HG03460 (cell line): ENCODE data around the gene CISH.

Experiments
- ATAC-seq: cut with Tn5 transposase; IDR thresholded peaks from one replicate; pipeline ENCODE4 v1.9.1; 2021; ENCODE audit not compliant: unreplicated experiment

The CISH gene

DNA sequence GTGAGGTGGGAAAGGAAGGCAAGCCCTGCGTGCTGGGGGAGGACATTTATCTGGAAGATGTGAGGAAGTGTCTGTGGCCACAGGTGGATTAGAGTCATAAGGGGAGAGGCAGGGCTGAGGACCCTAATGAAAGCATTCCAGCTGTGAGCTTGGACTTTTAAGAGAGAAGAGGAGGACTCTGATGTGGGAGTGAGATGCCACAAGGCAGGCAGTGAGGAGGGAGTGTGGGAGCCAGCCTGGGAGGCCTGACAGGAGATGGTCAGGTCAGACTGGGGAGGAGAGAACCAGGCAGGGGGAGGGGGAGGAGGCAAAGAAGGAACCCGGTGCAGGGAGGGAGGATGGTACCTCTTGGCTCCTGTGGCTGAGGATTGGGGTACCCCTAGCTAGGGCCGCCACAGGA, 26.4 kb upstream of the CISH start:
- no peak for ATAC-seq

DNA sequence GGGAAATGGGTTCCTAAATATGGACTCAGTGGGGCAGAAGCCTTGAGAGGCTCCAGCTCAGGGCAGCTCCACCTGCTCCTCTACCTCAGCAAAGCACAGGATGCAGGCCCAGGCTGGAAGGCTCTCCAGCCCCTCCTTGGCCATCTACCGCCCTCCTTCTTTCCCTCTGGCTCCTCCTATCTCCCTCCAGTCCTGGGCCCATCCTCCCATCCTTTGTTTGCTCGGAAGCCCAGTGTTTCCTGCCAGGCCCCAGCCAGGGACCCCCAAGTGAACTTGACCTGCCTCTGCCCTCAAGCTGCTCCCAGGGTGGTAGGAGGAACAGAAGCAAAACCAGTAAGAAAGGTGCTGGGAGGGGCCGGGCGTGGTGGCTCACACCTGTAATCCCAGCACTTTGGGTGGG, 25.4 kb upstream of the CISH start:
- ATAC-seq, result no peak

DNA sequence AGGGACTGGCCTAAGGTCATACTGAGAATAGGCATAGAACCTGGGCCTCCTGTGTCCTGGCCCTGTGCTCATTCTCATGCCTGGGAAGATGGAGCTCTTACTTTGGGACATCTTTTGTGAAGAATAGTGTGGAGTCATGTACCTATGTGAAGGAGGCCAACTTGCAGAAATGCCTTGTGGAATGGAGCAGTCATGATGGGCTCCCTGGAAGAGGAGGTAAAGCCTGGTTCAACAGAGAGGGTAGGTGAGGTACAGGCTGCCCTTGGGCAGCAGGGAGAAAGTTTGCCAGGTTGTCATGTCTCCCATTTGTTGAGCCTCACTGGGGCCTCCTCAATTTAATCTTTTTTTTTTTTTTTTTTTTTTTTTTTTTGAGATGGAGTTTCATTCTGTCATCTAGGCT, 23.5 kb upstream of the CISH start:
- no peak for ATAC-seq

DNA sequence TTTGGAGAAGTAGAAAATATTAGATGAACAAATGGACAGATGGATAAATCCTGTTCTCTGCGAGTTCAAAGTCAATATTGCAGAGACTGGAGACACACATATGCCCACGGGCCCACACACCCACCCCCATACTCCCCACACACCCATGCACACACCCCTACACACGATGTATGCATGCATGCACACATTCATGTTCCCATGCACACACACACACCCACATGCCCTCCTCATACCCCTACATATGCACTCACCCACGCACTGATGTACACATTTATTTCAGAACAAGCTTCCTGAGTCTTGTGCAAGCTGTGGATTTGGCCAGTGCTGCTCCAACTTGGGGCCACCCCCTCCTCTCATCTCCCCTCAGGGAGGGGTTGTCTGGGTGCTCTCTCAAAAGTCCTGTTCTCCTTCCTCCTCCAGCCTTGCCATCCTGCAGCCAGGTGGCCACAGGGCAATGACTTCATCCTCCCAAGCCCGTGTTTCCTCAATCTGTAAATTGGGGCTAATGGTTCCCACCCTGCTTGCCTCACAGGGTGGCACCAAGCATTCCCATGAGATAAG, 21.7 kb upstream of the CISH start:
- ATAC-seq, result no peak

DNA sequence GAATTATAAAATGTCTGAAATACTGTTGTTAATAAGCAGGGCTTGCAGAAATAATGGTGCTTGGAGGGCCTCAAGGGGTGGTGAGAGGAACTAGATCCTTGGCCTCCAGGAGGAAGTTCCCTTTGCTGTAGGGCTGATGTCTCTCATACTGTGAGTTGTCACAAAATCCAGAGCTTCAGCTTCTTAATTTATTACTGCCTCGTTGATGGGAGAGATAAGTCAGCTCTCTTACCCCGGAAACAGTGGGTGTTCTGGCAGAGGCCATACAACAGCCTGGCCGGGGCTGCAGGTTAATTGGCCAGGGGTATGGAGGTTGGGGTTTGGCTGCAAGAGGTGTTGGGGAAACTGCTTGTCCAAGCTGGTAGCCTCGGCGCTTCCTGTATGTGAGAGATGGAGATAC, 20.9 kb upstream of the CISH start:
- no peak for ATAC-seq

DNA sequence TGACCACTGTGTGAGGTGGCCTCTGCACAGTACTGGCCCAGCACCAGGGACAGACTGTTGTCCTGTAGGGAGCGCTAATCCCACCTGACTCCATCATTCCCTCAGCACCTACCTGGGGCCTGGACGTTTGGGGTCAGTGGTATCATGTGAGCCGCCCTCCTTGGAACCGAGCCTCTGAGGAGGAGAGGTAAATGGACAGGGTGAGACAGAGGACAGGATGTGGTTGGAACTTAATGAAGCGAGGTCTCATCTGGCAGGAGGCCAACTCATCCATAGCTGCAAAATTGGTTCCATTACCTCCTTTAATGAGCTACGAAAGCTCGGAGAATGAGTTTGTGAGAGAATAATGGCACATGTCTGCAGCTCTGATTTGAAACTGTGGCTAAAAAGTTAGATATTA, 19.3 kb upstream of the CISH start:
- no peak for ATAC-seq

DNA sequence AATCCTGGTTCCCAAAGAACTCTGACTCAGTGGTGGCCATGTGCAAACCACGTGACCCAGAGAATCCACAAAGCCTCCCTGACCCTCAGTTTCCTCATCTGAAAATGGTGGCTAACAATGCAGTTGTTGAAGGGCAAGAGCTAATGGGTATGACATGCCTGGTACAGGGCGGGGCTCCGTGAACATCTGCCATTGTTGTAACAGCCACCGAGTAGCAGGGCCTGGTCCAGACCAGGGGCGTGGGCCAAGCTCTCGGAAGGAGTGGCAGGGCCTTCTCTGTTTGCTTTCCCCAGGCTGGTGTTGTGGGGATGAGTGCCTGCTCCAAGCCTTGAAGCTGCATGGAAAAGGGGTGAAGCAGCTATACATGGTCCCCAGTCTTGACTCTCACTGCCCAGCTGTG, 18.8 kb upstream of the CISH start:
- no peak for ATAC-seq

DNA sequence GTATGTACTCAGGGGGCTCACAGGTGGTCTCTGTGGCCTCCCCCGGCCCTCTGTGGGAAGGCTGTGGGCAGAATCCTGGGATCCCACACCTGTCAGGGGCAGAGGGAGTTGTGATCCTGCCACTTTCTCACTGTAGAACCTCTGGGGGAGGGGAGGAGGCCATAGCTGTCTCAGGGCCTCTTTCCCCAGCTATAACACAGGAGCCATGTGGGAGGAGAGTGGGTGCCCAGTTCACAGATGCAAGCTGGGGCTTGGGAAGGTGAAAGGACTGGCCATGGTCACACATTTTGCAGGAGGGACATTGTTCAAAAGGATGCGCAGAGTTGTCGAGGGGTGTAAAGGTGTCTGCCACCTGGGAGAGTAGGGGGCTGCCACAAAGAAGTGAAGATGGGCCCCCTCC, 17.0 kb upstream of the CISH start:
- ATAC-seq, result no peak

DNA sequence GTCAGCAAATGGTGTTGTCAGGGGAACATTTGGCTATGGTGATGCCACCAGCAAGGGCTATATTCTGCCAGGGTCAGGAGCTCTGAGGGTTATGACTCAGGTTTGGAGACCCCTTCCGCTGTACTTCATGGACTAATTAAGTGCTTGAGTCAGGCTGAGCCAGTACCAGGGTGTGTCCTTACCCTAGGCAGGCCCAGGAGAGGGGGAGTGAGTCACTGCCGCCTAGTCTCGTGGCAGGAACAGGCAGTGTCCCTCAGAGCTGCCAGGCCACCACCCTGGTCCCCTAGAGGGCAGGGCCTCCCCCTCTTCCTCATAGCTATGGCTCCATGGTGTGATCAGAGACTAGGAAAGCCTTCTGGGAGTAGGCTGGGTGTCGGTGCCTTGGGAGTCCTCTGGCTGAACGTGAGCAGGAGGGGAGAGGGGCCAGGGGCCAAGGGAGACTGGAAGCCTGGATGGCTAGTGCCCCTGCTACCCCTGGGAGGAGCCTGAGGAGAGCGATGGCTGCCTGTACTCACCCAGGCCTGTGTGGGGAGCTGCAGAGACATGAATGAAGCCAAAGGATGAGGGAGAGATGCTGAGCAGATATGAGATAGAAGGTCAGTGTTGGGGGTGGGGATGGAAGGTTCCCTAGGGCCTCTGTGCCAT, 16.0 kb upstream of the CISH start:
- ATAC-seq, result no peak

DNA sequence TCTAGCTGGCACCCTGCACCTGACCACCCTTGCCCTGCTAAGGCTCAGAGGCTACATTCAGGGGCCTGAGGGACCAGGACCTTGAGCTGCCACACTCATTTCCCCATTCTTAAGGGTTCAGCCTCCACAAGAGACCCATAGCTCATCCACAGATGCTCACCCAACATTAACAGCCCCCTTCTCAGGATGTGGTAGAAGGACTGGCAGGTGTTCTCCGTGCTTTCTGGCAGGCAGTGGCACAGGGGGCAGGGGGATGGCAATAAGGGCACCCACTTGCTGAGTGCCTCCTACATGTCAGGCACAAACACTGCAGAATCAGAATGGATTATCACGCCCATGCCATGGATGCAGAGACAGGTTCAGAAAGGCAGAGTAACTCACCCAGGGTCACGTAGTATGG, 14.8 kb upstream of the CISH start:
- no peak for ATAC-seq

DNA sequence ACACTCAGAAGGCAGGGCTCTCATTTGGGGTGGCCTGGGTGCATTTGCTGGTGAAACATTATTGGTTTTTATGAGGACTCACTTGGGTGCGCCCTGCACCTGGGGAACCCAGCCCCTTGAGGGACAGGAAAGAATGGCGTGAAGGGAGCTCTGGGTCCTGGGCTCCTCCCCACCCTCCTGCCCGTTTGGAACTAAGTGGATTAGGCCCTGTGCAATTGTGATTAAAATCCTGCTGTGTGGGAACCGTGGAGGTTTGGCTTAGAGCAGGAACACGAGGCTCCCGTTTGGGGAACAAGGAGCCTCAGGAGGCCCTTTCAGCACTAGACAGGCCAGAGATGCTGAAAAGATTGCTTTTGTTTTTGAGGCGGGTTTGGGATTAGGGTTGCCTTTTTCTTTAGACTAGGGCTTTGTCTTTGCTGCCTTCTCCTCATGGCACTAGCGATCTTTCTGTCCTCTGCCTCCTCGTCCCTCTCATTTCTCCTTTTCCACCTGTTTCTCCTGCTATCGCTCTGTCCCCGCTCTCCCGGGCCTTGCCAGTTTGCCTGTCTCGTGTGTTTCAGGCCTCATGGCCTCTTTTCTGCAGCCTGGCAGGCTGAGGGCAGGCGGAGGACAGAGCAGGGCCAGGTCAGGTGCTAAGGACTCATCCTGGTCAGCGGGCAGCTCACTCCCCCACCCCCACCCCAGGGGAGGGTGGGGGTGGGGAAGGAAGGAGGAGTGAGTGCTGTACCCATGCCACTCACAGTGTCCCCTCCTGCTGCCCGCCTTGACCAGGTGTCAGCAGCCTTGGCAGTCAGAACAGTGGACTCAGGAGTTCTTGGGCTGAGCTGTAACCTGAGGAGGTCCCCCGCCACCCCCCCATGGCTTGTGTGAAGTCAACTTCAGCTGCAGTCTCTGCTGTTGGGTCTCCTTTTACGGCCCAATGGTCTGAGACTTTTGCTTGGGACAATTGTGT, 13.9 kb upstream of the CISH start:
- ATAC-seq, result no peak

DNA sequence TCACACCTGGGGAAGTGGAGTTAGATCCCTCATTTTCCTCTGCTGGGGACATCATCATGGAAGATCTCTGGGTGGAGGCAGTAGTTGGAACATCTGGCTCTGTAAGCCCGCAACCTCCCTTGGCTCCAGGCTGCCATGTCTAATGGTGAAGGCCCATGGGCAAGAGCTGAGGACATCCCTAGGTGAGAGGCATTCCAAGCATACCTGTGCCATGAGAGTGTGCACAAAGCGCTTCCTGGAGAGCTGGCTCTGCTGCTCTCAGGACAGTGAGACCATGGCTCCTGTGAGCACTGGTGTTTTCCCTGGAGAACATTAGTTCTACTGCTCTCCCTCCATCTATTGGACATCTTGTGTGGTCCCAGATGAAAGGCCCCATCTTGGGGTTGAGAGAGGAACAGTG, 13.1 kb upstream of the CISH start:
- no peak for ATAC-seq

DNA sequence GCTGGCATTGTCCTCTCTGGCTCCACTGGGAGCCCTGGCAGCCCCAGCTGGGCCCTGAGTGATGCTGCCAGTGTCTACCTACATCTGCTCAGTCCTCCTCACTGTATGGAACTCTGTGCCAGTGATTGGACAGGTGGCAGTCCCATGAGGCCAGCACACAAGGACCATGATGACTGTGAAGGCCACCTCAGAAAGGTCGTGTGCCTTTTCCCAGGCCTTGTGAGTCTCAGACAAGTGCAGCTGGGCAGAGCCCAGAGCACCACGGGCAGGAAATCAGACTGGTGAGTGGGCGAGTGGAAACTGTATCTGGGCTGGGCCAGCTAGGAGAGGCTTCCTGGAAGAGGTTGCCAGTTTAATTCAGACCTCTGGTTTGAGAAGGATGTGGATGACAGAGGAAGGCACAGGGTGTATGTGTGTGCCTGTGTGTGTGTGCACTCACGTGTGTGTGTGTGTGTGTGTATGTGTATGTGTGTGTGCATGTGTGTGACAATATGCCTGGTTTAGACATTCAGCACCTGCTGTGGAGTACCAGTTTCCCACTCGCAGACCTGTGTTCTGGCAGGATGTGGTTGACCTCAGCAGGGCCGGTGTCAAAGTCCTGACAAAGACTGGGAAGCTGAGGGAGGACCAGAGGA, 12.4 kb upstream of the CISH start:
- ATAC-seq, result peak; percentile 56

DNA sequence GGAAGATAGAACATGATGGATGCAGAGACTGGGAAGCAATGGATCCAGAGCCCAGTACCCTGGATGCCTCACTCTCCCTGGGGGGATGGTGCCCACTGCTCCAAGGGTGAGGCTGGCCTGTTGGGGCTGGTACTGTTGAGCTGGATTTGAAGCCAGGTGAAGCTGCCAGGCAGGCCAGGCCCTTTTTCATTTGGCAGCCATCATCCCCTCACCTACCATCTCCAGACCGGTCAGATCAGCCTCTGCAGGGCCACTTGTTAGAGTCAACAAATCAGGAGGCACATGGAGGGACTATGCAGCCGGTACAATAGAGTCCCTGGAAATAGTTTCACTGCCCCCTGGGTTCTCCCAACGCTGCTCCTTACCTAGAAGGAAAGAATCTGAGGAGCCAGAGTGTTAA, 11.3 kb upstream of the CISH start:
- no peak for ATAC-seq

DNA sequence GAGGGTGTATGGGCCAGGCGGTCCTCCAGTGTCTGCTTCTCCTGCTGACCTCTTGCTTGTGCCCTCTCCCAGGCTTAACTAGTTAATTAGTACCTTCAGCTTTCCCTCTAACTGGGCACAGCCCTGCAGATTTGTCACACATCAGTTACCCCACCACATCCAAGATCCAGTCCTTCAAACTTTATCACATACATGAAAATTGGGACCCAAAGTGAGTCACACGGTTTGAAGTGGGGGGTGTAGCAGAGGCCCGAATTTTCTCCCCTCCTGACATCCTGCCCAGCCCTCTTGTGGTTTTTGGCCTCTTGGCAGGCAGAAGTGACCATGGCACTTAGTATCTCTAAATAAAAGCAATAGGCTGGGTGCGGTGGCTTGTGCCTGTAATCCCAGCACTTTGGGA, 9.2 kb upstream of the CISH start:
- ATAC-seq, result no peak

DNA sequence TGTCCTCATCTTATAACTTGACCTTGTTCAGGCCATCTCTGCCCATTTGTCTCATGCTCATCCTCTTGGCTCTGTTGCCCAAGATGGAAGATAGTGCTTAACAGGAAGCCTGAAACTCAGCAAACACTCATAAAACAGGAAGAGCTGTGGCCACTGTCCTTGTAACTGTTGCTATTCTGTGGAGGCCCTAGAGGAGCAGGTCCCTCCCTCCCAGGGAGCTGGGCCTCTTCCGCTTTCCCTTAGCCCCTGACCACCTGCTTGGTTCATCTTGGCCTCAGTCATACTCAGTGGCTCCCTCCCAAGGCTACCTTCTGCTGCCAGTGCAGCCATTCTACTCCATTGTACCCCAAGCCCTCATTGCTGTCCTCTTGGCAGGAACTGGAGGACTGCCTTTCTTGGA, 8.8 kb upstream of the CISH start:
- ATAC-seq, result no peak

DNA sequence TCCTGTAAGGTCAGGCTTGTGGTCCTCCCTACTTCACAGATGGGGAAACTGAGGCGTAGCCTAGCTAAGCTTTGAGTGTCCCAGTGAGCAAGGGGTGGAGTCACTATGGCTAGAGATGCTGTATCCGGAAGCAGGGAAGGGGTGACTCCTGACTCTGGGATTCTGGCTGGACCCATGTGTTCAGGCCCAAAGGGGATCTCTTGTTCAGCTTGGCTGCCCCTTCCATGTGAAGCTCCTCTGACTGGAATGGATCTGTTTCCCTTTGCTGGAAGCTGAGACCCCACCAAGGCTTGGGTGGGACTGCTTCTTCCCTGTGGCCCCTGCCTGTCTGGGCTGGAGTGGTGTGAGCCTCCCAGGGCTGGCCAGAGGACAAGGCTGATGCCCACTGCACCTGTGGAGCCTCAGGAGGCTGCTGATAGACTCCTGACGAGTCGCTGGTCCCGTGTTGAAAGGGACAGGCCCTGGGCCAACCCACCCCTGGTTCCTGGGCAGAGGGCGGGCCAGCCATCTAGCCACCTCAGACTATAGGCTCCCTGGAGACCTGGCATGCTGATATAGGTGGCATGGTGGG, 6.4 kb upstream of the CISH start:
- no peak for ATAC-seq

DNA sequence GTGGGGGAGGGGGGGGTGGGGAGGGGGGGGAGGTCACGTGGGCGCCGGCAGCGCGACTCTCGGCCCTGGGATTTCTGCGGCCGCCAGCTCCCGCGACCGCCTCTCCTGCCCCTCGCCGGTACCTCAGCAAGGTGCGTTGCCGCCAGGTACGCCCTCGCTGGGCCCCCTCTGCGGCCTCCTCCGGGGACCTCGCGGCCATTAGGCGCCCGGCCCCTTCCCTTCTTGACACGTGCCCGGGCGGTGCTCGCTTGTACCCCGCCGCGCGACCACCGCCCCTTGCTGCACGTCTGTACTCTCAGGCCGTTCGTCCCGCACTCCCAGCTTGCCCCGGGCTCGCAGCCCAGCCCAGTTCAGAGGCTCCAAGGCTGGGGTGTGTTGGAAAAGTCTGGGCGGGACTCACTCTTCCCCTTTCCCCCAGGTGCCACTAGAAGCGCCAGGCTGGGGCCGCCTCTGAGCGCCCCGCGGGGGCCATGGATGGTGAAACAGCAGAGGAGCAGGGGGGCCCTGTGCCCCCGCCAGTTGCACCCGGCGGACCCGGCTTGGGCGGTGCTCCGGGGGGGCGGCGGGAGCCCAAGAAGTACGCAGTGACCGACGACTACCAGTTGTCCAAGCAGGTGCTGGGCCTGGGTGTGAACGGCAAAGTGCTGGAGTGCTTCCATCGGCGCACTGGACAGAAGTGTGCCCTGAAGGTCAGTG, 5.7 kb upstream of the CISH start, which contains the start of gene MAPKAPK3:
TSS of gene MAPKAPK3 (plus strand) at position 56 of the 696 bp plus-strand sequence. CDS start at position 471, 415 bp downstream.
- peak; percentile 6 for ATAC-seq

DNA sequence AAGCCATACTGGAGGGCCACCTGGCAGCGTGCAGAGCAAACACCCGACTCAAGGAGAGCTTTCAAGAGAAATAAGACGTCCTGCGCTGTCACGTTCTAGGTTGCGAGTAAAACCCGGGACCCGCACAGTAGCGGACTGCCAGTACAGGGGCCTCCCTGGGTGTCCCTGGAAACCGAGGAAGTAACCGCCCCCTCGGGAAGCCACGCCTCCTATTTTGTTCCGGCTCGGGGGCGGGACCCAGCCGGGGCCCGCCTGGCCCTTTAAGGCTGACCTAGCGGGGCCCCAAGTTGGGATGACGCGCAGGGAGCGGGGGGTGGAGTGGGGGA, 5.2 kb upstream of the CISH start:
- ATAC-seq, result peak; percentile 57

DNA sequence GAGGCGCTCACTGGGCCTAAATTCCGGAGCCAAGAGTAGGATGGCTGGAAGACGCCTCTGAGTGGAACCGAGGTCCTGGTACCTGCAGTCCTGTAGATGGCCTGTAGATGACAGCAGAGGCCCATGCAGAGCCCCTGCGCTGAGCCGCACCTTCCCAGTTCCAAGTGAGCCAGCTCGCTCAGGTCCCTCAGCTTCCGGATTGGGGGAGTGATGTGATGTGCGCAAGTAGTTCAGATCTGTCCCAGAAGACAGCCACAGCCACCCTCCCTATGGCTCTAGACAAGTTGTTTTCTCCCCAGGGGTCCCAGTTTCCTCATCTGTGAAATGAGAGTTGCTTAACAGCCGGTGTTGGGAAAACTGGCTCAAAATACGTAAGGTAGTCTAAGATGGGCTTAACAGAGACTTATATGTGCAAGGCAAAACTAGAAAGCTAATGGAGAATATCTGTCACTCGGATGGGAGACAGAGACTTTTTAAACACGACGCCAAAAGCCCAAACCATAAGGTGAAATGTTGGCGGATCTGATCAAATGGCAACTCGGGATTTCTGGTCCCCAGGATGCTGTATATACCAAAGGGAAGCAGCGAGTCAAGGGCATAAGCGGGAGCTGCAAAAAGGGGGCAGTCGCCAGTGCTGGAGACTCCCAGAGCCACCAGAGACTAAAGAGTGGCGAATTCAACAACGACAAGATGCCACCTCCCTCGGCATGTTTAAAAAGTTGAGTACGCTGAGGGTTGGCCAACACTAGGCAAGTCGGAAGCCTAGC, 4.6 kb upstream of the CISH start:
- ATAC-seq, result peak; percentile 24
